ENCODE measurements around the gene FSHR.

The FSHR gene

DNA sequence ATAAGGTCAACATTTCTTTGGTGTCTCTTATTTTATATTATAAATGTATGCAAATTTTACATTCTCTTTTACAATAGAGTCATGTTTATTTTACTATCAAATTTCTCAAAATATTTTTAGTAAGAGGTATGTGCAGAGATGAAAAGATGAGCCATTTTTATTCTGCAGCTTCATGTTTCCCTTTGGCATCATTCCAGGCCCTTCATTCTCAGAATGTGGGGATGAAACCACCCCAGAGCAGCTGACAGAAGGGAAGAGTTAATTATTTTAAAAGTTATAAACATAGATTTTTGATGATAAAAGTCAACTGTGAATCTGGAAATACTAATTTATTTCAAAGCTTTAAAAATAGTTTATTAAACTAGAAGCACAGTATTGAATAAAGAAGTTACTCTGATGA, 12.8 kb upstream of the FSHR start:
- Histone ChIP-seq H3K27me3 (ENCODE audit: control insufficient read depth, insufficient read depth, low read length) (no peaks in the 10 kb centered on the region), H3K4me3 (ENCODE audit: low read depth, low read length) (no peak overlapping the region), H3K36me3 (ENCODE audit: control insufficient read depth, insufficient read depth, low read length) (no peaks in the 10 kb centered on the region), H3K4me1 (ENCODE audit: control insufficient read depth, insufficient read depth, low read length) (peaks cover 10% of the 10 kb centered on the region), H3K27ac (ENCODE audit: low read depth, low read length) (no peak overlapping the region), H3K9ac (ENCODE audit: low read length) (no peak overlapping the region), H3K9me3 (ENCODE audit: control insufficient read depth, insufficient read depth, low read depth, low read length) (peaks cover 16% of the 10 kb centered on the region)

DNA sequence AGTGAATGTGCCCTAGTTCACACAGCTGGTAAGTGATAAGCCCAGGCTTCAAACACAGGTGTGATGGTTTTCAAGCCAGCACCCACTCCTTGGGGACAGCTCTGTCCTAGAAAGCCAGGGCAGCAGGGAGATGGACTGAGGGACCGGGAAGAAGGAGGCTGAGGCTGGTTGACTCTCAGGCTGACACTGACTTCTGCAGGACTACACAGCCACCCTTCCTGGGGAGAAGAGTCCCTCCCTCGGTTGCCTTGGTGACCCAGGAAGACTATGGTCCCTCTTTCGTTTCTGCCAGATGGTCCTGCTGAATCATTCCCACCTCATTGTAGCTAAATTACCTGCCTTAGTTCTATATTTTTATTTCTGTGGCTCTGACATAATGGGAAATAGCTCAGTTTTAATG, 11.3 kb upstream of the FSHR start:
- peaks cover 16% of the 10 kb centered on the region for H3K9me3 ChIP-seq (ENCODE audit: control insufficient read depth, insufficient read depth, low read depth, low read length)
- H3K27me3 ChIP-seq (ENCODE audit: control insufficient read depth, insufficient read depth, low read length): no peaks in the 10 kb centered on the region
- peaks cover 10% of the 10 kb centered on the region for H3K4me1 ChIP-seq (ENCODE audit: control insufficient read depth, insufficient read depth, low read length)
- no peaks in the 10 kb centered on the region for H3K36me3 ChIP-seq (ENCODE audit: control insufficient read depth, insufficient read depth, low read length)
- no peak overlapping the region for H3K4me3 ChIP-seq (ENCODE audit: low read depth, low read length)
- H3K9ac ChIP-seq (ENCODE audit: low read length): no peak overlapping the region
- no peak overlapping the region for H3K27ac ChIP-seq (ENCODE audit: low read depth, low read length)

DNA sequence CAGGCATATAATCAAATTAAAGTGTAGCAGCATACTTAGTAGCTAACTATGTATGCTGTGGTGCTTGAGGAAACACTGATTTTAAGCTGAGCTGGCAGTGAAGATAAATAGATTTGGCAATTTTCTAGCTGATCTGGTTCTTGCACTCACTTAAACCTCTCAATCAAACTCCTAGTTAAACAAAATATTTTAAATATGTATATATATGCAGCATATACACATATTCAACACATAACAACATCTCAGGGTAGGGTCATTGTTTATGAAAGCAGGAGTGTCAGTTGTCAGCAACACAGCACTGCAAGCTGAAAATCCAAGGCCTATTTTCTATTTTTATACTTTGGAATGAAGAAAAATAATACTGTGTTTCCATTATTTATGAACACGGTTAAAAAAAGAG, 10.4 kb upstream of the FSHR start:
- H3K4me1 ChIP-seq (ENCODE audit: control insufficient read depth, insufficient read depth, low read length): peaks cover 10% of the 10 kb centered on the region
- no peaks in the 10 kb centered on the region for H3K36me3 ChIP-seq (ENCODE audit: control insufficient read depth, insufficient read depth, low read length)
- H3K27me3 ChIP-seq (ENCODE audit: control insufficient read depth, insufficient read depth, low read length): no peaks in the 10 kb centered on the region
- no peak overlapping the region for H3K9ac ChIP-seq (ENCODE audit: low read length)
- no peak overlapping the region for H3K4me3 ChIP-seq (ENCODE audit: low read depth, low read length)
- no peak overlapping the region for H3K27ac ChIP-seq (ENCODE audit: low read depth, low read length)
- peaks cover 10% of the 10 kb centered on the region for H3K9me3 ChIP-seq (ENCODE audit: control insufficient read depth, insufficient read depth, low read depth, low read length)

DNA sequence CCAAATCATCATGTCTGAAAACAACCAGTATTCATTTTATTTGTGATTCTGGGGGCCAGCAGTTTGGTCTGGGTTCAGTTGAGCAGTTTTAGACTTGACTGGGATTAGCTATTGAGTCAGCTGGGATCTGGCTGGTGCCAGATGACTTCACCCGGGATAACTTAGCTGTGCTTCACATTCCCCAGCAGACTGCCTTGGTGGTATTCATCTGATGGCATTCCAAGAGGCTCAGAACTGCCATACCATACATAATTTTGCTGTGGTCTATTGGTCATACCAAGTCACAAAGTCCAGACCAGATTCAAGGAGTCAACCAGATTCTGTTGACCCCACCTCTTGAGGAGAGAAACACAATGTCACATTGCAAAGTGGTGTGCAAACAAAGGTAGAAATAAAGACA, 7.8 kb upstream of the FSHR start:
- Histone ChIP-seq H3K27me3 (ENCODE audit: control insufficient read depth, insufficient read depth, low read length) (no peaks in the 10 kb centered on the region), H3K36me3 (ENCODE audit: control insufficient read depth, insufficient read depth, low read length) (no peaks in the 10 kb centered on the region), H3K27ac (ENCODE audit: low read depth, low read length) (no peak overlapping the region), H3K4me1 (ENCODE audit: control insufficient read depth, insufficient read depth, low read length) (peaks cover 10% of the 10 kb centered on the region), H3K9ac (ENCODE audit: low read length) (no peak overlapping the region), H3K9me3 (ENCODE audit: control insufficient read depth, insufficient read depth, low read depth, low read length) (no peaks in the 10 kb centered on the region), H3K4me3 (ENCODE audit: low read depth, low read length) (no peak overlapping the region)

DNA sequence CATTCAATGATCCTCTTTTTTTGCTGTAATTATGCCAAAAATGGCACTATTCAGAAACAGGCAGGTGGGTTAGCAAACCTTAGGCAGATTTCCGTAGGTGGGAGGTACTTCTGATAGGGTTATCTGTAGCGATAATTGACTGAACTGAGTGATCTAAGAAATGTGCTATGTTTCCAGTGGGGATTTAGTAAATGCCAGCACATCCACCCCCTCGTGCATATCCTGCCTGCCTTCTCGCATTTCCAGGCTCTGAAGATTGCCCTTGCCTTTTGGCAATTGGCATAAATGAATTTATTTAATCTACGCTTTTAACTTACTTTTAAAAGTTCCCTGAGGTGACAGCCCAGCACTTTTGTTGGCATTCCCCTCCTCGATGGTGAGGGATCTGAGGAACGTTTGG, 576 bp upstream of the FSHR start:
- no peak overlapping the region for H3K27ac ChIP-seq (ENCODE audit: low read depth, low read length)
- no peak overlapping the region for H3K9ac ChIP-seq (ENCODE audit: low read length)
- H3K9me3 ChIP-seq (ENCODE audit: control insufficient read depth, insufficient read depth, low read depth, low read length): no peaks in the 10 kb centered on the region
- H3K4me3 ChIP-seq (ENCODE audit: low read depth, low read length): no peak overlapping the region
- no peaks in the 10 kb centered on the region for H3K27me3 ChIP-seq (ENCODE audit: control insufficient read depth, insufficient read depth, low read length)
- H3K36me3 ChIP-seq (ENCODE audit: control insufficient read depth, insufficient read depth, low read length): no peaks in the 10 kb centered on the region
- H3K4me1 ChIP-seq (ENCODE audit: control insufficient read depth, insufficient read depth, low read length): peaks cover 27% of the 10 kb centered on the region

DNA sequence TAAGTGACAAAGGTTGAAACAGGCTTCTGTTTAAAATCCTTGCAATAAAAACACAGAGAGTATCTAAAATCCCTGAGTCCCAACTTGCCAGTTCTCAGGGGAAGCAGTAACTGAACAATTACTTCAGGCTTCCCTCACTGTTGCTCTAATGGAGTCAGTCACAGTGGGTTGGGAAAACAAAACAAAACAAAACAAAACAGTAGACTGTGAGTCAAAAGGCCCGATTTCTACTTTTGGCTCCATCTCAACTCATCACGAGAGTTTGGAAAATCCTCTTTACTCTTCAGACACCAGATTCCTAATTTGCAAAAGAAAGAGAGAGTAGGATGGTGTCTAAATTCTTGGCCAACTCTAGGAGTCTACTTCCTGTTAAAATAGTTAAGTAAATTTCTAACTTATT, 1.1 kb downstream of the FSHR start:
- Histone ChIP-seq H3K27ac (ENCODE audit: low read depth, low read length) (no peak overlapping the region), H3K9me3 (ENCODE audit: control insufficient read depth, insufficient read depth, low read depth, low read length) (no peaks in the 10 kb centered on the region)

DNA sequence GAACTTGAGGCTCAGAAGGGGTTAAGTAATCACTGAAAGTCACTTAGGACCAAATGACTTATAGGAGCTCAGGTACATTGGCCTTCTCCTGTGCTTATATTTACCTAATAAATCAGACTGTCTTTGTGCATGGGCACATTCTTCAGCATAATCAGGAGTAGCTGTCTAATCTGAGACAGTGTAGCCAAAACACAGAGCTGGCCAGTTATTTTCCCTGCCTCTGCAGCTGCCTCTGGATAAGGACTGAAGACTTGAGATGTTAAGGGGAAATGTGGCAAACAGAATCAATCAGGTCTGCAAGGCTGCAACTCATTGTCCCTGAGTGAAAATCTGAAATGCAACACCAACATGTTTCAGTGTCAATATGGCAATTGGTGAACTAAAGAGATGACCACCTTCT, 1.5 kb downstream of the FSHR start:
- H3K36me3 ChIP-seq (ENCODE audit: control insufficient read depth, insufficient read depth, low read length): no peaks in the 10 kb centered on the region
- no peak overlapping the region for H3K27ac ChIP-seq (ENCODE audit: low read depth, low read length)
- H3K9ac ChIP-seq (ENCODE audit: low read length): no peak overlapping the region
- H3K4me1 ChIP-seq (ENCODE audit: control insufficient read depth, insufficient read depth, low read length): peaks cover 27% of the 10 kb centered on the region
- no peak overlapping the region; the same call in 1 of the 2 replicates for H3K4me3 ChIP-seq (ENCODE audit: low read depth, low read length)
- H3K9me3 ChIP-seq (ENCODE audit: control insufficient read depth, insufficient read depth, low read depth, low read length): no peaks in the 10 kb centered on the region
- no peaks in the 10 kb centered on the region for H3K27me3 ChIP-seq (ENCODE audit: control insufficient read depth, insufficient read depth, low read length)

More for the DNA sequence above, 1.1 kb downstream of the FSHR start:
- Histone ChIP-seq H3K27me3 (ENCODE audit: control insufficient read depth, insufficient read depth, low read length) (no peaks in the 10 kb centered on the region), H3K36me3 (ENCODE audit: control insufficient read depth, insufficient read depth, low read length) (no peaks in the 10 kb centered on the region), H3K4me3 (ENCODE audit: low read depth, low read length) (no peak overlapping the region; the same call in 1 of the 2 replicates), H3K9ac (ENCODE audit: low read length) (no peak overlapping the region), H3K4me1 (ENCODE audit: control insufficient read depth, insufficient read depth, low read length) (peaks cover 27% of the 10 kb centered on the region)

DNA sequence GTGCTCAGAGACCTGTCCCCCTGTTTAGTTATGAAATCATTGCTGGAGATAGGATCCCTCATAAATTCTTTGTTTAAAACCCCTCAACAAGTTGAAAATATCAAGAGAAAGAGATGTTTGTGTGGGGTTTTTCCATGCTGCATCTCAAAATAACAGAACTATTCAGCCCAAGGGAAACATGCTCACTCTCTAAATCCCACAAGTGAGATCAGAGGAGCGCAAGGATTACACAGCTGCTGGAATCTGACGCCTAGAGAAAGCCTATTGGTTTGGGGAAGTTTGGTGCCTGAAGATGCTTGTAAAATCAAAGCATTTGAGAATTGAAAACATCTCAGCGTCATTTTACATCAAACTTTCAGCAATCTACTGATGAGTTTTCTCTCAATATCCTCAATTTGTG, 7.9 kb downstream of the FSHR start:
- Histone ChIP-seq H3K9ac (ENCODE audit: low read length) (no peak overlapping the region), H3K9me3 (ENCODE audit: control insufficient read depth, insufficient read depth, low read depth, low read length) (no peaks in the 10 kb centered on the region), H3K4me1 (ENCODE audit: control insufficient read depth, insufficient read depth, low read length) (no peaks in the 10 kb centered on the region), H3K4me3 (ENCODE audit: low read depth, low read length) (no peak overlapping the region), H3K27me3 (ENCODE audit: control insufficient read depth, insufficient read depth, low read length) (no peaks in the 10 kb centered on the region), H3K27ac (ENCODE audit: low read depth, low read length) (no peak overlapping the region), H3K36me3 (ENCODE audit: control insufficient read depth, insufficient read depth, low read length) (no peaks in the 10 kb centered on the region)

DNA sequence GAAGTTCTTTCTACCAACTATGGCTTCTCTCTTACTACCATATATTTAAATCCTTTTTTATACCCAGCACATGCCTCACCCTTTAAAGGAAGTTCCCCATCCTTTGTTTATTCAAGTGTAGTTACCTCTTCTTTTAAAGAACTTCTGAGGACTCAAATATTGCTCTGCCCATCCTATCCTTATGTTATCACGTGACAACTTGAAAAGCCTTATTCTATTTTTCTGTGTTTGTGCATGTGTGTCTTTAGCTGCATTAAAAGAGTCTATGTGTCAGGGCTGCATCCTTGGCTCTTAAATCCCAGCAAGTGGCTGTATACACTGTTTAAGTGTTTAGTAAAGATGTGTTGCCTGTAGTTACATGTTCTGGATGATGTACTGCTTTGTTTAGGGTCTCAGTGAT, 22.5 kb downstream of the FSHR start:
- no peaks in the 10 kb centered on the region for H3K27me3 ChIP-seq (ENCODE audit: control insufficient read depth, insufficient read depth, low read length)
- H3K4me1 ChIP-seq (ENCODE audit: control insufficient read depth, insufficient read depth, low read length): peaks cover 4% of the 10 kb centered on the region; the same call in 1 of the 2 replicates
- peaks cover 17% of the 10 kb centered on the region; the same call in 1 of the 2 replicates for H3K9me3 ChIP-seq (ENCODE audit: control insufficient read depth, insufficient read depth, low read depth, low read length)
- no peaks in the 10 kb centered on the region for H3K36me3 ChIP-seq (ENCODE audit: control insufficient read depth, insufficient read depth, low read length)
- no peak overlapping the region for H3K27ac ChIP-seq (ENCODE audit: low read depth, low read length)
- no peak overlapping the region for H3K9ac ChIP-seq (ENCODE audit: low read length)
- H3K4me3 ChIP-seq (ENCODE audit: low read depth, low read length): no peak overlapping the region

DNA sequence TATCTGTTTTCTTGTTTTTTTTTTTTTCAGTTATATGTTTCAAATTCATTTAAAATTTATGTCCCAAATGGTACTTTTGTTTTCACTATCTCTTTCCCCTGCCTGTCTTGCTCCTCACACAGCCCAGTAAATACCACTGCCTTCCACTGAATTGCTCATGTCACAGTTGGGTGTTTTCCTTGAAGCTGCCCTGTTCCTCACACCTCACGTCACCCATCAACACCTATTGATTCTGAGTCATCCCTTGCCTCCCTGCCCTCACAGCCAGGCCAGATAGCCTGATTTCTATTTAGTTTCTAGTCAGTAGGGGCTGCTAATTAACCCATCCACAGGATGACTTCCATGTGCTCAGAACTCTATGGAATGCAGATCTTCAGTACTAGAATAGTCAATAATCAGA, 25.3 kb downstream of the FSHR start:
- Histone ChIP-seq H3K27ac (ENCODE audit: low read depth, low read length) (no peak overlapping the region), H3K4me1 (ENCODE audit: control insufficient read depth, insufficient read depth, low read length) (peaks cover 4% of the 10 kb centered on the region; the same call in 1 of the 2 replicates), H3K4me3 (ENCODE audit: low read depth, low read length) (no peak overlapping the region), H3K36me3 (ENCODE audit: control insufficient read depth, insufficient read depth, low read length) (no peaks in the 10 kb centered on the region), H3K9me3 (ENCODE audit: control insufficient read depth, insufficient read depth, low read depth, low read length) (peaks cover 17% of the 10 kb centered on the region; the same call in 1 of the 2 replicates), H3K27me3 (ENCODE audit: control insufficient read depth, insufficient read depth, low read length) (no peaks in the 10 kb centered on the region), H3K9ac (ENCODE audit: low read length) (no peak overlapping the region)

DNA sequence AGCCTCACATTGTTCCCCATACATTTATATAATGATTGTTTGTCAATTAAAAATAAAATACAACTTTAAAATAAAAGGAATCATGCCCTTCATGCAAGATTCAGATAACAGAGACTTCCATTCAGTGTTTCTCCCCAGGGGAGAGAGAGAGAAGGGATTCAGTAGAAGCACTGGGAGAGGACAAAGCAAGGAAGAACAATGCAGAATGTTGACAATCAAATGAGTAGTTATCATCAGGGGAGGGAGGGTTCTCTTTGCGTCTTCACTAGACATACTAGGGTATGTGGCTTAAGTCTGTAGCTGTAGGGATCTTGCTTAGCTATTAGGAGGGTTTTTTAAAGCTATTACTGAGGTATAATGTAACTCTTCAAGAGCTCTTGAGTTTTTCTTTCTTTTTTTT, 30.7 kb downstream of the FSHR start:
- H3K4me1 ChIP-seq (ENCODE audit: control insufficient read depth, insufficient read depth, low read length): no peaks in the 10 kb centered on the region; the same call in 1 of the 2 replicates
- no peak overlapping the region for H3K27ac ChIP-seq (ENCODE audit: low read depth, low read length)
- H3K9me3 ChIP-seq (ENCODE audit: control insufficient read depth, insufficient read depth, low read depth, low read length): no peaks in the 10 kb centered on the region
- no peaks in the 10 kb centered on the region for H3K27me3 ChIP-seq (ENCODE audit: control insufficient read depth, insufficient read depth, low read length)
- no peak overlapping the region for H3K9ac ChIP-seq (ENCODE audit: low read length)
- no peak overlapping the region for H3K4me3 ChIP-seq (ENCODE audit: low read depth, low read length)
- no peaks in the 10 kb centered on the region for H3K36me3 ChIP-seq (ENCODE audit: control insufficient read depth, insufficient read depth, low read length)

DNA sequence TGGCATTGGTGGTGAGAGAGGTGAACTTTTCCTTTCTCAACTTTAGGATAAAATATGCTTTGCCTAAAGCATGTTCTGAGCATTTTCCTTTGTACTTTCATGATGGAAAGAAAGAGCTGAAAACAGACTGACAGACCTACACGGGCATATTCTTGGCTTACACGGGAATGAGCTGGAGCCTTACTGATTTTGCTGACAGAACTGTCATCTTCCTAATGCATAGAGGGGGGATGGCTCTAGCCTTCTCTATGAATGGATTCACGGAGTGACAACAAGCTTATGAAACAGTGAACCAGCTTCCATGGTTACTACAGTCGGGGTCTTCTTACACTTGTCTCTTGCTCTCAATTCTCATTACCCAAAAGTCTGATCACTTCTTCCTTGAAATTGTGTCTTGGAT, 32.2 kb downstream of the FSHR start:
- no peak overlapping the region for H3K9ac ChIP-seq (ENCODE audit: low read length)
- no peaks in the 10 kb centered on the region for H3K27me3 ChIP-seq (ENCODE audit: control insufficient read depth, insufficient read depth, low read length)
- H3K36me3 ChIP-seq (ENCODE audit: control insufficient read depth, insufficient read depth, low read length): no peaks in the 10 kb centered on the region
- H3K4me1 ChIP-seq (ENCODE audit: control insufficient read depth, insufficient read depth, low read length): no peaks in the 10 kb centered on the region
- no peaks in the 10 kb centered on the region for H3K9me3 ChIP-seq (ENCODE audit: control insufficient read depth, insufficient read depth, low read depth, low read length)
- no peak overlapping the region for H3K4me3 ChIP-seq (ENCODE audit: low read depth, low read length)
- H3K27ac ChIP-seq (ENCODE audit: low read depth, low read length): no peak overlapping the region
